Hepatocyte (in vitro differentiated cells): ENCODE results near the gene KRT81. TPM values are rescaled to one million over a fixed set of nuclear protein-coding genes. Genes with fewer than 3 reads are reported as not detected.

Source experiments
- DNase-seq: peaks from one replicate; pipeline ENCODE4 v3.0.0-alpha.2; 2016; ENCODE audit warnings: low spot score
- H2AFZ ChIP-seq: fragments of 200-600 bp; sonication (generic); 2 replicates; pipeline ENCODE4 v1.6.0; 2016; ENCODE audit warnings: antibody characterized with exemption, mild to moderate bottlenecking
- H3K27ac ChIP-seq: fragments of 200-600 bp; sonication (generic); 2 replicates; pipeline ENCODE4 v1.5.1; 2016; ENCODE audit warnings: mild to moderate bottlenecking
- H3K27me3 ChIP-seq: fragments of 200-600 bp; sonication (generic); 2 replicates; pipeline ENCODE4 v1.6.1; 2016
- H3K36me3 ChIP-seq: fragments of 200-600 bp; sonication (generic); replicated peaks from 2 replicates; pipeline ENCODE4 v1.5.1; 2016; ENCODE audit warnings: low read depth; ENCODE audit not compliant: insufficient read depth
- H3K4me1 ChIP-seq: fragments of 200-600 bp; sonication (generic); 2 replicates; pipeline ENCODE4 v1.5.1; 2016; ENCODE audit warnings: mild to moderate bottlenecking, moderate library complexity; ENCODE audit not compliant: insufficient read depth
- H3K4me2 ChIP-seq: fragments of 200-600 bp; sonication (generic); 2 replicates; pipeline ENCODE4 v1.6.0; 2016
- H3K4me3 ChIP-seq: fragments of 200-600 bp; sonication (generic); 2 replicates; pipeline ENCODE4 v1.5.1; 2016; ENCODE audit warnings: mild to moderate bottlenecking
- H3K79me2 ChIP-seq: fragments of 200-600 bp; sonication (generic); 2 replicates; pipeline ENCODE4 v1.6.0; 2017; ENCODE audit warnings: mild to moderate bottlenecking
- H3K9me2 ChIP-seq: fragments of 200-600 bp; sonication (generic); replicated peaks from 2 replicates; pipeline ENCODE4 v1.6.0; 2017; ENCODE audit warnings: mild to moderate bottlenecking; ENCODE audit not compliant: insufficient read depth
- H3K9me3 ChIP-seq: fragments of 200-600 bp; sonication (generic); 2 replicates; pipeline ENCODE4 v1.5.1; 2016; ENCODE audit warnings: low read depth, mild to moderate bottlenecking
- H4K20me1 ChIP-seq: fragments of 200-600 bp; sonication (generic); 2 replicates; pipeline ENCODE4 v1.6.0; 2016; ENCODE audit warnings: mild to moderate bottlenecking; ENCODE audit not compliant: insufficient read depth, poor library complexity, severe bottlenecking
- EZH2 ChIP-seq: fragments of 200-600 bp; sonication (generic); IDR thresholded peaks from 2 replicates; pipeline ENCODE4 v1.6.1; 2016; ENCODE audit warnings: antibody characterized with exemption, mild to moderate bottlenecking, borderline replicate concordance
- EZH2phosphoT487 ChIP-seq: fragments of 200-600 bp; sonication (generic); IDR thresholded peaks from one replicate; pipeline ENCODE4 v1.6.1; 2018; ENCODE audit warnings: antibody characterized with exemption, mild to moderate bottlenecking, low read depth, moderate library complexity; ENCODE audit not compliant: unreplicated experiment, severe bottlenecking
- WGBS: methylation state at CpG from one replicate; pipeline ENCODE4 v1.1.6; 2016; ENCODE audit warnings: low lambda C conversion rate; ENCODE audit errors: missing lambda C conversion rate; 5-methylcytosine and 5-hydroxymethylcytosine counted together
- polyA plus RNA-seq: library from polyadenylated mRNA; unstranded; fragments of >200 nt; fragmentation: Nextera tagmentation; extraction: Ambion mirVana; gene quantifications from 2 replicates; pipeline ENCODE4 v1.2.1, GENCODE V29; 2016
- total RNA-seq: library from RNA; depleted of rRNA; stranded (reverse); fragments of >200 nt; gene quantifications from 2 replicates; pipeline ENCODE4 v1.2.3, GENCODE V29; 2014
- TF ChIP-seq, protein P1 (sequence below): fragments of 200-600 bp; sonication (generic); IDR thresholded peaks from 2 replicates; pipeline ENCODE4 v1.5.1; 2016; ENCODE audit warnings: antibody characterized with exemption, mild to moderate bottlenecking; ENCODE audit not compliant: poor library complexity

KRT81 gene
- total and polyA plus RNA-seq, 2 experiments from 2014 or later = not detected

DNA sequence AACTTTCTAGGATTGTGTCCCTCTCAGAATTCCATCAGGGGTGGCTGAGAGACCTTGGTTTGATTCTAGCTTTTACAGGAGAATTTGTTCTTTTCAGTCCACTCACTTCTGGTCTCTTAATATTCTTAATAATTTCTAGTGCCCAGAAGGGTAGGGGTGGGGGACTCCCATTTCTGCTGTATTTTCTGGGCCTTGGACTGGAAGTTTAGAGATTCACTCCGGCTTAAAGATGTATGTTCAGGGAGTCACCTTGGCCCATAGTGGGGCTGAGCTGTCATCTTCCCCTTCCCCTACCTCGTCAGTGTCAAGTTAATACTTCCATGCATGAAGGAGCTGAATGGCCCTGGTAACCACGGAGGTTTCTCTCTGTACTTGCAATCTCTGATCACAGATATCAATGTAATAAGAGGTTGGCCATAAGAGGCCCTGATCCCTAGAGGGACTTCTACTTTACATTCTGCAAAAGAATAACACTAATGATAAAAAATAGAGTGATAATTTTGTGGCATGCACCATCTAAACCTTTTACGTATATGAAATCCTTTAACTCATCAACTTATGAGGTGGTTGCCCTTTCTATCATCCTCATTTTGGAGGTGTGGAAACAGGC, 6.7 kb downstream of the KRT81 start:
- H3K9me3 ChIP-seq = no peaks in the 10 kb centered on the region
- 71% methylated on average over 4 of the region's 4 CpGs for WGBS
- H3K4me1 ChIP-seq = peaks cover 19% of the 10 kb centered on the region
- no peak overlapping the region for H3K4me3 ChIP-seq
- H3K36me3 ChIP-seq = no peaks in the 10 kb centered on the region
- no peak overlapping the region for H3K27ac ChIP-seq
- DNase-seq = no peak
- no peaks in the 10 kb centered on the region for H3K9me2 ChIP-seq
- no peak overlapping the region for H2AFZ ChIP-seq
- no peak overlapping the region for H3K4me2 ChIP-seq
- H3K27me3 ChIP-seq = no peaks in the 10 kb centered on the region
- TF ChIP-seq EZH2phosphoT487 = no peak
- no peaks in the 10 kb centered on the region for H4K20me1 ChIP-seq
- H3K79me2 ChIP-seq = no peaks in the 10 kb centered on the region

DNA sequence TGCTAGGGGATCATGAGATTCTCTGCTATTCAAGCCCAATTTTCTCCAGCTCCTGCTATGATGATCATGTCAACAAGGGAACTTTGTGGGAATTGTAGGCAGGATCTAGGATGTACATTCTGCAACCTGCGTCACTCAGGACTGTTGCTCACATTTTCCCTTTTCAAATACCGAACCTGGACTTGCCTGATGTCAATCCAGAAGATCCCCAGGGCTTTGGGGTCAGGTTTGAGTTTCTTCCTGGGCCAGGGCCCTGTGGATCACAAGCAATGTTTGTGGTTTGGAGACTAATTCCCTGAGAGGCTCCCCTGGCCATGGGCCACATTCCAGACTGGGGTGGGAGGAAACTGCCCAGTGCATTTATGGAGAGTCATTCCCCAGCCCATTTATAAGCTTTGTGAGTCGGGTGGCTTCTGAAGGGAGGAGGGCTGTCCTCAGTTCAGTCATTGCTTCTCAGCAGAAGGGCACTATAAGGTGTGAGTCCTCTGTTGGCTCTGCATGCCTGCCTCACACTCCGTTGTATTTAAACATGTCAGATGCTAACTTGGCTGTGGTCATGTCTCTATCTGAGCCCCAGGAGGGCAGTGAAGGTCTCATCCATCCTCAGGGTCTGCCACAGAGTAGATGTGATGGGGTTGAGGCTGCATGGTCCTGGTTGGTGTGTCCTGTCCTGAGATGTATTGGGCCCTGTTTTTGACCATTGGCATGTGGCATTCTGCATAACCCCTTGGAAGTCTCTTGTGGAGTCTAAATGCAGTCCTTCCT, 10.4 kb downstream of the KRT81 start:
- peak; percentile 54 for DNase-seq
- Histone ChIP-seq H3K36me3 (no peaks in the 10 kb centered on the region), H3K4me1 (peaks cover 29% of the 10 kb centered on the region), H3K79me2 (no peaks in the 10 kb centered on the region), H3K27ac (peak overlapping the region; percentile 77), H3K27me3 (no peaks in the 10 kb centered on the region), H3K4me2 (peak overlapping the region; percentile 13), H3K9me3 (no peaks in the 10 kb centered on the region), H2AFZ (no peak overlapping the region), H4K20me1 (no peaks in the 10 kb centered on the region), H3K4me3 (no peak overlapping the region), H3K9me2 (no peaks in the 10 kb centered on the region)
- WGBS = 46% methylated on average over 4 of the region's 4 CpGs
- TF ChIP-seq EZH2 = no peak
- TF ChIP-seq, protein P1, sequence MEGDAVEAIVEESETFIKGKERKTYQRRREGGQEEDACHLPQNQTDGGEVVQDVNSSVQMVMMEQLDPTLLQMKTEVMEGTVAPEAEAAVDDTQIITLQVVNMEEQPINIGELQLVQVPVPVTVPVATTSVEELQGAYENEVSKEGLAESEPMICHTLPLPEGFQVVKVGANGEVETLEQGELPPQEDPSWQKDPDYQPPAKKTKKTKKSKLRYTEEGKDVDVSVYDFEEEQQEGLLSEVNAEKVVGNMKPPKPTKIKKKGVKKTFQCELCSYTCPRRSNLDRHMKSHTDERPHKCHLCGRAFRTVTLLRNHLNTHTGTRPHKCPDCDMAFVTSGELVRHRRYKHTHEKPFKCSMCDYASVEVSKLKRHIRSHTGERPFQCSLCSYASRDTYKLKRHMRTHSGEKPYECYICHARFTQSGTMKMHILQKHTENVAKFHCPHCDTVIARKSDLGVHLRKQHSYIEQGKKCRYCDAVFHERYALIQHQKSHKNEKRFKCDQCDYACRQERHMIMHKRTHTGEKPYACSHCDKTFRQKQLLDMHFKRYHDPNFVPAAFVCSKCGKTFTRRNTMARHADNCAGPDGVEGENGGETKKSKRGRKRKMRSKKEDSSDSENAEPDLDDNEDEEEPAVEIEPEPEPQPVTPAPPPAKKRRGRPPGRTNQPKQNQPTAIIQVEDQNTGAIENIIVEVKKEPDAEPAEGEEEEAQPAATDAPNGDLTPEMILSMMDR = no peak
- no peak for TF ChIP-seq EZH2phosphoT487

DNA sequence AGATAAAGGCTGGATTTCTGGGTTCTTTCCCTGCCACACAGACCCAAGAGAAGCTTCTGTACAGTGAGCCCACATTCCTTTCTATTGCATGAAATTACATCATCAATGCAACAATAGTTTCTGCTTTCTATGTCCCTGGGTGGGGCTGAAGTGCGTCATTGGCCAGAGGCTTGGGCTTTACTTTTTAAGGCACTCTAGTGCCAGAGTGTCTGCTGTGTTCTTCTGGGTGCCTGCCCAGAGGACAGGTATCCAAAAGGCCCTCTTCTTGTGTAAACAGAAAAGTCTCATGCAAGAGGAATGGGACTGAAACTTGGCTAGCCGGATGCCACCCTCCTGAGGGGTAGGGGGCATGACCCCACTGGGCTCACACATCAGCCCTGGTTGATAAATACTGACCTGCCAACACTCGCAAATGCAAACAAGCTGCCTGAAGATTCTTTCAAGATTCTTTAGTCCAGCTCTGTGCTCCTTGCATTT, 11.0 kb downstream of the KRT81 start:
- Histone ChIP-seq H3K27me3 (no peaks in the 10 kb centered on the region), H3K9me2 (no peaks in the 10 kb centered on the region), H2AFZ (no peak overlapping the region), H4K20me1 (no peaks in the 10 kb centered on the region), H3K4me1 (peaks cover 29% of the 10 kb centered on the region), H3K79me2 (no peaks in the 10 kb centered on the region), H3K9me3 (no peaks in the 10 kb centered on the region), H3K4me3 (no peak overlapping the region), H3K27ac (peak overlapping the region; percentile 77), H3K4me2 (peak overlapping the region; percentile 13), H3K36me3 (no peaks in the 10 kb centered on the region)
- DNase-seq = peak; percentile 64
- WGBS = 44% methylated on average over 3 of the region's 3 CpGs
- TF ChIP-seq, protein P1 = no peak
- no peak for TF ChIP-seq EZH2
- TF ChIP-seq EZH2phosphoT487 = no peak
